ENCODE data around the gene EFCAB8.
"Not testable (repeated sequence)": the region's sequence is repeated elsewhere in the genome, so short reads cannot be mapped to it uniquely, and the experiment has no call there.

The EFCAB8 gene

DNA sequence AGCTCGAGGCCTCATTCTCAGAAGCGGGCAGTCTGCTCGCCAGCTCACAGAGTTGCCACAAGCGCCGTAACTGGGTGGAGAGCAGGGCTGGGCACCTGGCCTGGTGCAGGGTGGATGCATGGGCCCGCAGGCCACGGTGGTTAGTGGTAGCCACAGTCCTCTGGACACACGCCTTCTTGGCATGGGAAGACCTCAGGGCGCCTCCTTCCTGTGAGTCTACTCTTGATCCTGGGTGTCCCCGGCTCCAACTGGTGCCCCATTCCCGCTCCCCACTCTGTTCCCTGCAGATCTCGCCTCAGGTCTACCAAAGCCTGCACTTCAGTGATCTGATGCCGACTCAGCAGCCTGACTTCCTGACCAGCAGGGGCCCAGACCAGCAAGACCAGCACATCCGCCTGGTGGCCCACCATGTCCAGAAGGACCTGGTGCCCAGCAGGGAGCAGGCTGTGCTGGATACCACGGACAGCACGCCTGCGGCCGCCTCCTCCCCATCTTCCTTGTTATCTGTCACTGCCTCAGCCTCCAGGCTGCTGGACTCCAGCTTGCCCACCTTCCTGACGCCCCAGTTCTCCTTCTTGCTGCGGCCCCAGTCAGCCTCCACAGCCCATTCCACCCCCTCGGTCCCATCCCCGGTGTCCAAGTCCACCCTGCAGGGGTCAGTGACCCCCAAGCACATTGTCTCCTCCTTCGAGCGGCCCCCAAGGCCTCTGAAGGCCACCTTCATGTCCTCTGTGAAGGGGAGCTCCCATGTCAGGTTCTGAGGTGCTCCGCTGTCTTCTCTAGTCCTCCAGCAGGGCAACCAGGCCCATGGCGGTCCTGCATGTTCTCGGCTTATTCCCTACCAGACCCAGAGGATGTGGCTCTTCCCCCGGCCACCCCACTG, 102.4 kb downstream of the EFCAB8 start:
- H3K9ac ChIP-seq = no peak overlapping the region
- no peaks in the 10 kb centered on the region for H3K27me3 ChIP-seq (ENCODE audit: control insufficient read depth, insufficient read depth, low read length)
- H2AFZ ChIP-seq = no peak overlapping the region
- no peak overlapping the region for H3K27ac ChIP-seq
- no peaks in the 10 kb centered on the region for H3K36me3 ChIP-seq (ENCODE audit: control insufficient read depth, insufficient read depth, low read length)
- no peak overlapping the region for H3K4me3 ChIP-seq (ENCODE audit: low read depth, low read length)
- no peaks in the 10 kb centered on the region for H3K79me2 ChIP-seq
- no peak overlapping the region for H3K4me2 ChIP-seq (ENCODE audit: low read length)
- TF ChIP-seq, protein P1, sequence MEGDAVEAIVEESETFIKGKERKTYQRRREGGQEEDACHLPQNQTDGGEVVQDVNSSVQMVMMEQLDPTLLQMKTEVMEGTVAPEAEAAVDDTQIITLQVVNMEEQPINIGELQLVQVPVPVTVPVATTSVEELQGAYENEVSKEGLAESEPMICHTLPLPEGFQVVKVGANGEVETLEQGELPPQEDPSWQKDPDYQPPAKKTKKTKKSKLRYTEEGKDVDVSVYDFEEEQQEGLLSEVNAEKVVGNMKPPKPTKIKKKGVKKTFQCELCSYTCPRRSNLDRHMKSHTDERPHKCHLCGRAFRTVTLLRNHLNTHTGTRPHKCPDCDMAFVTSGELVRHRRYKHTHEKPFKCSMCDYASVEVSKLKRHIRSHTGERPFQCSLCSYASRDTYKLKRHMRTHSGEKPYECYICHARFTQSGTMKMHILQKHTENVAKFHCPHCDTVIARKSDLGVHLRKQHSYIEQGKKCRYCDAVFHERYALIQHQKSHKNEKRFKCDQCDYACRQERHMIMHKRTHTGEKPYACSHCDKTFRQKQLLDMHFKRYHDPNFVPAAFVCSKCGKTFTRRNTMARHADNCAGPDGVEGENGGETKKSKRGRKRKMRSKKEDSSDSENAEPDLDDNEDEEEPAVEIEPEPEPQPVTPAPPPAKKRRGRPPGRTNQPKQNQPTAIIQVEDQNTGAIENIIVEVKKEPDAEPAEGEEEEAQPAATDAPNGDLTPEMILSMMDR (IDR thresholded peaks at IDR 0.05) = no peak
- no peaks in the 10 kb centered on the region for H3K9me3 ChIP-seq (ENCODE audit: control insufficient read depth, low read length)
- no peaks in the 10 kb centered on the region for H3K4me1 ChIP-seq

DNA sequence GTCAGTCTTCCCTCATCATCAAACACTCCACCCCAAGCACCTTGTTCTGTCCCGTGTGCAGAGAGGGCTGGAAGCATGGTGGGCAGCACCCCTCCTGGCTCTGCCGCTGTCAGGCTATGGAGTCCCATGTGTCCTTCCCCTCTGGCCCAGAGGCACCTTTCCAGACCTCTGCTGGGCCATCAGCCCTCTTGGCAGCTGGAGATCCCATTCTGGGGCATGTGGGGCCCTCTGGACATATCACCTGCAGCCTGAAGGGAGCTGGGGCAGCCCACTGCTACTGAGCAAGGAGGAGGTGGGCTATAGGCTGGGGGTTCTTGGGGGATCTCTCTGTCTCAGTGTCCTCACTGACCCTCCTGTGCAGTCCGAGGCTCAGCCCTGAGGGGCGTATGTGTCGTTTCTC, 103.3 kb downstream of the EFCAB8 start:
- H2AFZ ChIP-seq = no peak overlapping the region
- TF ChIP-seq, protein P1 (IDR thresholded peaks at IDR 0.05) = no peak
- H3K9ac ChIP-seq = no peak overlapping the region
- no peak overlapping the region for H3K4me2 ChIP-seq (ENCODE audit: low read length)
- no peaks in the 10 kb centered on the region for H3K27me3 ChIP-seq (ENCODE audit: control insufficient read depth, insufficient read depth, low read length)
- H3K27ac ChIP-seq = no peak overlapping the region
- H3K9me3 ChIP-seq (ENCODE audit: control insufficient read depth, low read length) = no peaks in the 10 kb centered on the region
- no peaks in the 10 kb centered on the region for H3K36me3 ChIP-seq (ENCODE audit: control insufficient read depth, insufficient read depth, low read length)
- H3K4me3 ChIP-seq (ENCODE audit: low read depth, low read length) = no peak overlapping the region
- no peaks in the 10 kb centered on the region for H3K79me2 ChIP-seq
- no peaks in the 10 kb centered on the region for H3K4me1 ChIP-seq

DNA sequence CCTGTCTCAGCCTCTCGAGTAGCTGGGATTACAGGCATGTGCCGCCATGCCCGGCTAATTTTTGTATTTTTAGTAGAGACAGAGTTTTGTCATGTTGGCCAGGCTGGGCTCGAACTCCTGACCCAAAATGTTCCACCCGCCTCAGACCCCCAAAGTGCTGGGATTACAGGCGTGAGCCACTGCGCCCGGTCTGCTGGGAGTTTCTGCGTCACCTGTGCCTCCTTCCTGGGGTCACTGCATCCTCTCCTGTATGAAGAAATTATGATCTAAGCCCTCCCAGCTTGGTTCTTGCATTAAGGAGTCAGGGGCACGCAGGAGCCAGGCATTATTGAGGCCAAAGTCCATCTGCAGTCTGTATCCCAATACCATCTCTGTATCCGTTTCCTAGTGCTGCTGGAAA, 103.9 kb downstream of the EFCAB8 start:
- not testable (repeated sequence) for H3K4me2 ChIP-seq (ENCODE audit: low read length); H3K36me3 ChIP-seq (ENCODE audit: control insufficient read depth, insufficient read depth, low read length); H2AFZ ChIP-seq; H3K4me3 ChIP-seq (ENCODE audit: low read depth, low read length); H3K9ac ChIP-seq; H3K9me3 ChIP-seq (ENCODE audit: control insufficient read depth, low read length); H3K79me2 ChIP-seq; H3K4me1 ChIP-seq; H3K27ac ChIP-seq; H3K27me3 ChIP-seq (ENCODE audit: control insufficient read depth, insufficient read depth, low read length)

DNA sequence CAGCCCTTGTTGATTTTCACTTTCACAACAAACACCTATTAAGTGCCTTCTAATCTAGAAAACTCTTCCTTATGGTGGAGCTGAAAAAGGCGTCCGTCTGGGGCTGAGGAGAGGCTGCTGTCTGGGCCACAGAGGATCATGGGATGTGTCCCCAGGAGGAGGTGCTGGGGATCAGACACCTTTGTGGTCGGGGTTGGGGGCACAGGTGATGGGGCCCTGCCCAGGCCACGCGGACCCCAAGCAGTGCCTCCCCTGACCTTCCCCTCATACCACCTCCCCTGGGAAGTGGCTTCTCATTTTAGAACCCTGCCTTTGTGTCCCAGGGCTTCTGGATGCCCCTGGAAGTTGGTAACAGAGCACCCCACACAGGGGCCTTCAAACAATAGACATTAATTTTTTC, 104.5 kb downstream of the EFCAB8 start:
- Histone ChIP-seq H3K36me3 (ENCODE audit: control insufficient read depth, insufficient read depth, low read length) (no peaks in the 10 kb centered on the region), H3K4me3 (ENCODE audit: low read depth, low read length) (no peak overlapping the region), H3K9me3 (ENCODE audit: control insufficient read depth, low read length) (no peaks in the 10 kb centered on the region), H3K4me1 (no peaks in the 10 kb centered on the region), H3K9ac (no peak overlapping the region), H3K79me2 (no peaks in the 10 kb centered on the region), H3K4me2 (ENCODE audit: low read length) (no peak overlapping the region), H3K27me3 (ENCODE audit: control insufficient read depth, insufficient read depth, low read length) (no peaks in the 10 kb centered on the region), H3K27ac (no peak overlapping the region), H2AFZ (no peak overlapping the region)
- TF ChIP-seq, protein P1 (IDR thresholded peaks at IDR 0.05) = no peak

DNA sequence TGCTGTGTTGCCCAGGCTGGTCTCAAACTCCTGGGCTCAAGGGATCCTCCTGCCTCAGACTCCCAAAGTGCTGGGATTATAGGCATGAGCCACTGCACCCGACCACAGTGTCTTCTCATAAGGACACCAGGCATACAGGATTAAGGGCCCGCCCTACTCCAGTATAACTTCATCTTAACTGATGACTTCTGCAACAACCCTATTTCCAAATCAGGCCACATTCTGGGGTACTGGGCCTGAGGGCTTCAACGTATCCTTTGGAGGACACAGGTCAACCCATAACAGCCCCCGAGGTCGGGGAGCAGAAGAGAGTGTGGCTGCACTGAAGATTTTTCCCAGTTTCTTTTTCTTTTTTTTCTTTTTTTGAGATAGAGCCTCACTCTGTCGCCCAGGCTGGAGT, 105.9 kb downstream of the EFCAB8 start:
- Histone ChIP-seq H2AFZ (no peak overlapping the region), H3K36me3 (ENCODE audit: control insufficient read depth, insufficient read depth, low read length) (no peaks in the 10 kb centered on the region), H3K4me2 (ENCODE audit: low read length) (no peak overlapping the region), H3K4me1 (no peaks in the 10 kb centered on the region), H3K27ac (no peak overlapping the region), H3K9me3 (ENCODE audit: control insufficient read depth, low read length) (no peaks in the 10 kb centered on the region), H3K27me3 (ENCODE audit: control insufficient read depth, insufficient read depth, low read length) (no peaks in the 10 kb centered on the region), H3K4me3 (ENCODE audit: low read depth, low read length) (no peak overlapping the region), H3K9ac (no peak overlapping the region), H3K79me2 (no peaks in the 10 kb centered on the region)
- TF ChIP-seq, protein P1 (IDR thresholded peaks at IDR 0.05) = no peak

All from parathyroid adenoma (tissue), 2 donors.